ENCODE measurements around the gene SOD1.

DNA sequence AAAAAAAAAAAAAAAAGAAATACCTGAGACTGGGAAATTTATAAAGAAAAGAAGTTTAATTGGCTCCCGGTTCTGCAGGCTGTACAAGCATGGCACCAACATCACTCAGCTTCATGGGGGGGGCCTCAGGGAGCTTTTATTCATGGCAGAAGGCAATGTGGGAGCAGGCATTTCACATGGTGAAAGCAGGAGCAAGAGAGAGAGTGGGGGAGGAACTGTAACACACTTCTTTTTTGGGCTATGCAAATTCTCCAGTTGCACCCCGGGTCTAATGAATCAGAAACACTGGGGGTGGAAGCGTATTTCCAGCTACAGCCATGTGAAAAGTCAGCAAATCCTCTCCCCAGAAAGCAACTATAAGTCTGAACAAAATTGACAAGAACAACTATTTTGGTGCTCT is 11.8 kb upstream of the SOD1 start:
- TF ChIP-seq, protein P1, sequence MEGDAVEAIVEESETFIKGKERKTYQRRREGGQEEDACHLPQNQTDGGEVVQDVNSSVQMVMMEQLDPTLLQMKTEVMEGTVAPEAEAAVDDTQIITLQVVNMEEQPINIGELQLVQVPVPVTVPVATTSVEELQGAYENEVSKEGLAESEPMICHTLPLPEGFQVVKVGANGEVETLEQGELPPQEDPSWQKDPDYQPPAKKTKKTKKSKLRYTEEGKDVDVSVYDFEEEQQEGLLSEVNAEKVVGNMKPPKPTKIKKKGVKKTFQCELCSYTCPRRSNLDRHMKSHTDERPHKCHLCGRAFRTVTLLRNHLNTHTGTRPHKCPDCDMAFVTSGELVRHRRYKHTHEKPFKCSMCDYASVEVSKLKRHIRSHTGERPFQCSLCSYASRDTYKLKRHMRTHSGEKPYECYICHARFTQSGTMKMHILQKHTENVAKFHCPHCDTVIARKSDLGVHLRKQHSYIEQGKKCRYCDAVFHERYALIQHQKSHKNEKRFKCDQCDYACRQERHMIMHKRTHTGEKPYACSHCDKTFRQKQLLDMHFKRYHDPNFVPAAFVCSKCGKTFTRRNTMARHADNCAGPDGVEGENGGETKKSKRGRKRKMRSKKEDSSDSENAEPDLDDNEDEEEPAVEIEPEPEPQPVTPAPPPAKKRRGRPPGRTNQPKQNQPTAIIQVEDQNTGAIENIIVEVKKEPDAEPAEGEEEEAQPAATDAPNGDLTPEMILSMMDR (IDR thresholded peaks at IDR 0.05): no peak
- no peak for TF ChIP-seq POLR2AphosphoS5 (IDR thresholded peaks at IDR 0.05; ENCODE audit: insufficient read depth in 1 of 2, low read depth in 1 of 2)
- TF ChIP-seq POLR2A (IDR thresholded peaks at IDR 0.05): no peak

Data from vagina (tissue), 2 donors.